Hepatocyte (in vitro differentiated cells): ENCODE results near the gene DCT. TPM values are rescaled to one million over a fixed set of nuclear protein-coding genes. Genes with fewer than 3 reads are reported as not detected.

Source experiments
- DNase-seq: peaks from one replicate; pipeline ENCODE4 v3.0.0-alpha.2; 2016; ENCODE audit warnings: low spot score
- H2AFZ ChIP-seq: fragments of 200-600 bp; sonication (generic); 2 replicates; pipeline ENCODE4 v1.6.0; 2016; ENCODE audit warnings: antibody characterized with exemption, mild to moderate bottlenecking
- H3K27ac ChIP-seq: fragments of 200-600 bp; sonication (generic); 2 replicates; pipeline ENCODE4 v1.5.1; 2016; ENCODE audit warnings: mild to moderate bottlenecking
- H3K27me3 ChIP-seq: fragments of 200-600 bp; sonication (generic); 2 replicates; pipeline ENCODE4 v1.6.1; 2016
- H3K36me3 ChIP-seq: fragments of 200-600 bp; sonication (generic); replicated peaks from 2 replicates; pipeline ENCODE4 v1.5.1; 2016; ENCODE audit warnings: low read depth; ENCODE audit not compliant: insufficient read depth
- H3K4me1 ChIP-seq: fragments of 200-600 bp; sonication (generic); 2 replicates; pipeline ENCODE4 v1.5.1; 2016; ENCODE audit warnings: mild to moderate bottlenecking, moderate library complexity; ENCODE audit not compliant: insufficient read depth
- H3K4me2 ChIP-seq: fragments of 200-600 bp; sonication (generic); 2 replicates; pipeline ENCODE4 v1.6.0; 2016
- H3K4me3 ChIP-seq: fragments of 200-600 bp; sonication (generic); 2 replicates; pipeline ENCODE4 v1.5.1; 2016; ENCODE audit warnings: mild to moderate bottlenecking
- H3K79me2 ChIP-seq: fragments of 200-600 bp; sonication (generic); 2 replicates; pipeline ENCODE4 v1.6.0; 2017; ENCODE audit warnings: mild to moderate bottlenecking
- H3K9me2 ChIP-seq: fragments of 200-600 bp; sonication (generic); replicated peaks from 2 replicates; pipeline ENCODE4 v1.6.0; 2017; ENCODE audit warnings: mild to moderate bottlenecking; ENCODE audit not compliant: insufficient read depth
- H3K9me3 ChIP-seq: fragments of 200-600 bp; sonication (generic); 2 replicates; pipeline ENCODE4 v1.5.1; 2016; ENCODE audit warnings: low read depth, mild to moderate bottlenecking
- H4K20me1 ChIP-seq: fragments of 200-600 bp; sonication (generic); 2 replicates; pipeline ENCODE4 v1.6.0; 2016; ENCODE audit warnings: mild to moderate bottlenecking; ENCODE audit not compliant: insufficient read depth, poor library complexity, severe bottlenecking
- EZH2 ChIP-seq: fragments of 200-600 bp; sonication (generic); IDR thresholded peaks from 2 replicates; pipeline ENCODE4 v1.6.1; 2016; ENCODE audit warnings: antibody characterized with exemption, mild to moderate bottlenecking, borderline replicate concordance
- EZH2phosphoT487 ChIP-seq: fragments of 200-600 bp; sonication (generic); IDR thresholded peaks from one replicate; pipeline ENCODE4 v1.6.1; 2018; ENCODE audit warnings: antibody characterized with exemption, mild to moderate bottlenecking, low read depth, moderate library complexity; ENCODE audit not compliant: unreplicated experiment, severe bottlenecking
- WGBS: methylation state at CpG from one replicate; pipeline ENCODE4 v1.1.6; 2016; ENCODE audit warnings: low lambda C conversion rate; ENCODE audit errors: missing lambda C conversion rate; 5-methylcytosine and 5-hydroxymethylcytosine counted together
- polyA plus RNA-seq: library from polyadenylated mRNA; unstranded; fragments of >200 nt; fragmentation: Nextera tagmentation; extraction: Ambion mirVana; gene quantifications from 2 replicates; pipeline ENCODE4 v1.2.1, GENCODE V29; 2016
- total RNA-seq: library from RNA; depleted of rRNA; stranded (reverse); fragments of >200 nt; gene quantifications from 2 replicates; pipeline ENCODE4 v1.2.3, GENCODE V29; 2014
- TF ChIP-seq, protein P1 (sequence below): fragments of 200-600 bp; sonication (generic); IDR thresholded peaks from 2 replicates; pipeline ENCODE4 v1.5.1; 2016; ENCODE audit warnings: antibody characterized with exemption, mild to moderate bottlenecking; ENCODE audit not compliant: poor library complexity

DCT gene
- total and polyA plus RNA-seq, 2 experiments from 2014 or later, result not detected

DNA sequence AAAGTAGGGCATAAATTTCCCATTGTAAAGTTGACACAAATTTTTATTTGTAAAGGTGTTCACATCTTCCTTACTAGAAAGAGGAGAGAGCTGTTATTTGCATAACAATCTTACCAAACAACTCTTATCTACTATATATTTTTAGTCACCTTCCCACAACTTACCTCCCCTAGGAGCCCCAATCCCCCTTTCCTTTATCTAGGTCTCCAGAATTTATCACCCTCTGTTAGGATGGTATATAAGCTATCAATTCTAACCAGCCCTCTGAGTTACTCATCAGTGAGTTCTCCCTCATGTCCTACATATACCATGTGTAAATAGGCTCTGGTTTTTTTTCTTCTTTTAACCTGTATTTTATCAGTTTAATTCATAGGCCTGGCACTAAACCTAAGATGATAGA lies 62.2 kb downstream of the DCT start:
- Histone ChIP-seq H3K9me2 (no peaks in the 10 kb centered on the region), H3K4me1 (peaks cover 11% of the 10 kb centered on the region), H3K79me2 (no peaks in the 10 kb centered on the region), H4K20me1 (no peaks in the 10 kb centered on the region), H3K4me3 (no peak overlapping the region), H3K9me3 (no peaks in the 10 kb centered on the region), H2AFZ (no peak overlapping the region), H3K27me3 (no peaks in the 10 kb centered on the region), H3K36me3 (no peaks in the 10 kb centered on the region), H3K4me2 (no peak overlapping the region), H3K27ac (no peak overlapping the region)
- no peak for DNase-seq
- TF ChIP-seq, protein P1, sequence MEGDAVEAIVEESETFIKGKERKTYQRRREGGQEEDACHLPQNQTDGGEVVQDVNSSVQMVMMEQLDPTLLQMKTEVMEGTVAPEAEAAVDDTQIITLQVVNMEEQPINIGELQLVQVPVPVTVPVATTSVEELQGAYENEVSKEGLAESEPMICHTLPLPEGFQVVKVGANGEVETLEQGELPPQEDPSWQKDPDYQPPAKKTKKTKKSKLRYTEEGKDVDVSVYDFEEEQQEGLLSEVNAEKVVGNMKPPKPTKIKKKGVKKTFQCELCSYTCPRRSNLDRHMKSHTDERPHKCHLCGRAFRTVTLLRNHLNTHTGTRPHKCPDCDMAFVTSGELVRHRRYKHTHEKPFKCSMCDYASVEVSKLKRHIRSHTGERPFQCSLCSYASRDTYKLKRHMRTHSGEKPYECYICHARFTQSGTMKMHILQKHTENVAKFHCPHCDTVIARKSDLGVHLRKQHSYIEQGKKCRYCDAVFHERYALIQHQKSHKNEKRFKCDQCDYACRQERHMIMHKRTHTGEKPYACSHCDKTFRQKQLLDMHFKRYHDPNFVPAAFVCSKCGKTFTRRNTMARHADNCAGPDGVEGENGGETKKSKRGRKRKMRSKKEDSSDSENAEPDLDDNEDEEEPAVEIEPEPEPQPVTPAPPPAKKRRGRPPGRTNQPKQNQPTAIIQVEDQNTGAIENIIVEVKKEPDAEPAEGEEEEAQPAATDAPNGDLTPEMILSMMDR, result no peak
- TF ChIP-seq EZH2, result no peak
- TF ChIP-seq EZH2phosphoT487, result no peak

DNA sequence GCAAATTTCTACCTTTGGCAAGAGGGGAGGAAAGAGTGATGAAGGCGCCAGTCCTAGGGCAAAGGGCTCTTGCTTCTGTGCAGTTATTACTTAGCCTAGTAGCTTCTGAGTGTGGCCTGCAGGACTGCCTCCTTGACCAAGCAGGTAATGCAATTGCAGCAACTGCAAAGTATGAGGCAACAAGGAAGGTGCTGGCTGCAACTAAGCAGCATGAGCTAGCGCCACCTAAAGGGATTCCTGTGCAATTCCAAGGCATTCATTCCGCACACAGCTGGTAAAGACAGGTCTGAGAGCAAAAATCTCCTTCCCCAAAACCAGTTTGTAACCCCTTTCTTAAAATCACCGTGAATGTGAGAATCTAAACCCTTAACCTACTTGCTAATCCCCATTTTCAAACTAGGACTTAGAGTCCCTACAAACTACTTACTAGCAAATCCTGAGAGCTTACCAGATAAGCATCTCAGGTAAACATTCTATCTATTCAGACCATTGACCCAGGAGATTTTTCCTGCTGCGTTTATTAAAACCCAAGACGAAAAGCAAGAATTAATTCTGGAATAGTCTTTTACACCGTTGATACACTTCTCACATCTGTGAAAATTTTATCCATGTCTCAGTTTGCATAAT lies 62.9 kb downstream of the DCT start:
- H3K27me3 ChIP-seq, result no peaks in the 10 kb centered on the region
- H3K4me2 ChIP-seq, result peak overlapping the region; percentile 47
- no peak for TF ChIP-seq EZH2phosphoT487
- TF ChIP-seq, protein P1, result peak; percentile 56
- no peak for TF ChIP-seq EZH2
- H3K79me2 ChIP-seq, result no peaks in the 10 kb centered on the region
- 38% methylated on average over 7 of the region's 7 CpGs for WGBS
- peak; percentile 71 for DNase-seq
- no peaks in the 10 kb centered on the region for H3K9me3 ChIP-seq
- H4K20me1 ChIP-seq, result no peaks in the 10 kb centered on the region
- no peak overlapping the region for H2AFZ ChIP-seq
- H3K4me1 ChIP-seq, result peaks cover 11% of the 10 kb centered on the region
- H3K4me3 ChIP-seq, result no peak overlapping the region
- H3K9me2 ChIP-seq, result no peaks in the 10 kb centered on the region
- H3K36me3 ChIP-seq, result no peaks in the 10 kb centered on the region
- no peak overlapping the region for H3K27ac ChIP-seq

DNA sequence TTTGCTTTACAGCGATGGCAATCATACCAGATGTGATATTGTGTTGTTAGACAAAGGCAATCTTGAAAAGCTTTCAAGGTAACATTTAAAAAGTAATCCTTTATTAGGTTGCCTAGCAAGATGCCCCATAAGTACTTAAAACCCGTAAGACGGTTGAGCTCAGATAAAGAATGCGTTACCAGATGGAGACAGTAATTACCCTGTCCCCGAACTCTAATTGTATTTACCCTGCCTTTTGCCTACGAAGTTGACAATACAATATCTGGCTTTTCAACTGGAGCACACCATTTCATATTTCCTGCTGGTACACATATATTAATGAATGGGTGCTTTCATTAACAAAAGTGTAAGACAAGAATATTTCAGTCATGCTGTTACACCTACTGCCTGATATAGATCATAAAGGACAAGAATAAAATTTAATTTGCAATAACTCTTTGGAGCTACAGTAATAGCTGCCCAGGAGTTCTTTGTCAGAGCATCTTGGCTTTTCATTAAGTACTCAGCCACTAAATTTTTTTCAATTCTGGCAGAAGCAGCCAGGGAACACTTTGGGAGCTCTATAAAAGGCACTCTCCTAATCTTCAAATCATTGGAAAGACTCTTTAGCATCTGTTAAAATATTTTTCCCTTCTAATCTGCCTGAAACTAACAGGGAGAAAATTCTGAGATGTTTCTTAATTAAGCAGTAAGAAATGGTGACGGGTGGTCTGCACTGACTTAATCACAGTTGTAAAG lies 63.8 kb downstream of the DCT start:
- H3K27ac ChIP-seq, result no peak overlapping the region
- no peak overlapping the region for H2AFZ ChIP-seq
- peaks cover 11% of the 10 kb centered on the region for H3K4me1 ChIP-seq
- no peaks in the 10 kb centered on the region for H3K9me3 ChIP-seq
- H3K4me2 ChIP-seq, result peak overlapping the region; percentile 47
- H3K4me3 ChIP-seq, result no peak overlapping the region
- TF ChIP-seq EZH2phosphoT487, result no peak
- TF ChIP-seq EZH2, result no peak
- TF ChIP-seq, protein P1, result no peak
- no peaks in the 10 kb centered on the region for H3K9me2 ChIP-seq
- DNase-seq, result no peak
- H3K79me2 ChIP-seq, result no peaks in the 10 kb centered on the region
- WGBS, result 44% methylated on average over 7 of the region's 7 CpGs
- H4K20me1 ChIP-seq, result no peaks in the 10 kb centered on the region
- H3K27me3 ChIP-seq, result no peaks in the 10 kb centered on the region
- H3K36me3 ChIP-seq, result no peaks in the 10 kb centered on the region
